ENCODE results near the gene UGT1A7.

GRCh38 chr2:233796254-233796653 lies 114.6 kb downstream of the UGT1A7 start:
- no peak for TF ChIP-seq CTCF (optimal IDR thresholded peaks at IDR 0.05 in 1 of 3, IDR thresholded peaks at IDR 0.05 in 1 of 3, conservative IDR thresholded peaks at IDR 0.05 in 1 of 3; ENCODE audit: extremely low read depth in 1 of 3, insufficient read depth in 2 of 3, low read length in 3 of 3)
- no peak for TF ChIP-seq EZH2 (IDR thresholded peaks at IDR 0.05; ENCODE audit: low read length)
